ENCODE measurements around the gene EVA1B.

The EVA1B gene

DNA sequence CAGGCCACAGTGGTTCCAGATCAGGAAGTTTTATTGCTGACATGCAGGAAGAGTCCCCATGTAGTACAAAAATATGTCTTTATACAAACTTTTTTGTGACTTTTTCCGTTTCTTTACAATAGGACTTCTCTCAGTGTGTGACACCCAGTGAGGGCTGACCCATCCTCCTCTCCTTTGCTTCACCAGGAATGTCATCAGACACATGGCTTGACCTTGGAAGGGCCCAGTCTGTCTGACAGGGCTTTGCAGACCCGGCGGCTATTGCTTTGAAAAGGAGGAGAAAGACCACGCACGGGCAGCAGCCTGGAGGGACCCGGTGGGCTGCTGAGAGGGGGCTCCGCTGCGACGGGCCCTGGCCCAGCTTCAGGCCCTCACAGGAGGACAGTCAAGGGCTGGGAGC, 16.2 kb upstream of the EVA1B start:
- TF ChIP-seq OSR1 (CRISPR knock-in tag; IDR thresholded peaks at IDR 0.05): no peak
- TF ChIP-seq, protein P1, sequence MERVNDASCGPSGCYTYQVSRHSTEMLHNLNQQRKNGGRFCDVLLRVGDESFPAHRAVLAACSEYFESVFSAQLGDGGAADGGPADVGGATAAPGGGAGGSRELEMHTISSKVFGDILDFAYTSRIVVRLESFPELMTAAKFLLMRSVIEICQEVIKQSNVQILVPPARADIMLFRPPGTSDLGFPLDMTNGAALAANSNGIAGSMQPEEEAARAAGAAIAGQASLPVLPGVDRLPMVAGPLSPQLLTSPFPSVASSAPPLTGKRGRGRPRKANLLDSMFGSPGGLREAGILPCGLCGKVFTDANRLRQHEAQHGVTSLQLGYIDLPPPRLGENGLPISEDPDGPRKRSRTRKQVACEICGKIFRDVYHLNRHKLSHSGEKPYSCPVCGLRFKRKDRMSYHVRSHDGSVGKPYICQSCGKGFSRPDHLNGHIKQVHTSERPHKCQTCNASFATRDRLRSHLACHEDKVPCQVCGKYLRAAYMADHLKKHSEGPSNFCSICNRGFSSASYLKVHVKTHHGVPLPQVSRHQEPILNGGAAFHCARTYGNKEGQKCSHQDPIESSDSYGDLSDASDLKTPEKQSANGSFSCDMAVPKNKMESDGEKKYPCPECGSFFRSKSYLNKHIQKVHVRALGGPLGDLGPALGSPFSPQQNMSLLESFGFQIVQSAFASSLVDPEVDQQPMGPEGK (CRISPR knock-in tag; IDR thresholded peaks at IDR 0.05; ENCODE audit: borderline replicate concordance): no peak
- no peak for TF ChIP-seq PPARA (CRISPR knock-in tag; IDR thresholded peaks at IDR 0.05; ENCODE audit: borderline replicate concordance)
- no peak for TF ChIP-seq ISL1 (CRISPR knock-in tag; IDR thresholded peaks at IDR 0.05)
- TF ChIP-seq BACH2 (CRISPR knock-in tag; IDR thresholded peaks at IDR 0.05; ENCODE audit: borderline replicate concordance): no peak
- no peak for TF ChIP-seq TOX (CRISPR knock-in tag; IDR thresholded peaks at IDR 0.05; ENCODE audit: borderline replicate concordance)
- no peak for TF ChIP-seq ARNTL (CRISPR knock-in tag; IDR thresholded peaks at IDR 0.05; ENCODE audit: borderline replicate concordance, low read depth)
- TF ChIP-seq, protein P2, sequence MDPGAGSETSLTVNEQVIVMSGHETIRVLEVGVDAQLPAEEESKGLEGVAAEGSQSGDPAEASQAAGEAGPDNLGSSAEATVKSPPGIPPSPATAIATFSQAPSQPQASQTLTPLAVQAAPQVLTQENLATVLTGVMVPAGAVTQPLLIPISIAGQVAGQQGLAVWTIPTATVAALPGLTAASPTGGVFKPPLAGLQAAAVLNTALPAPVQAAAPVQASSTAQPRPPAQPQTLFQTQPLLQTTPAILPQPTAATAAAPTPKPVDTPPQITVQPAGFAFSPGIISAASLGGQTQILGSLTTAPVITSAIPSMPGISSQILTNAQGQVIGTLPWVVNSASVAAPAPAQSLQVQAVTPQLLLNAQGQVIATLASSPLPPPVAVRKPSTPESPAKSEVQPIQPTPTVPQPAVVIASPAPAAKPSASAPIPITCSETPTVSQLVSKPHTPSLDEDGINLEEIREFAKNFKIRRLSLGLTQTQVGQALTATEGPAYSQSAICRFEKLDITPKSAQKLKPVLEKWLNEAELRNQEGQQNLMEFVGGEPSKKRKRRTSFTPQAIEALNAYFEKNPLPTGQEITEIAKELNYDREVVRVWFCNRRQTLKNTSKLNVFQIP (CRISPR knock-in tag; IDR thresholded peaks at IDR 0.05; ENCODE audit: borderline replicate concordance, low read depth): no peak
- TF ChIP-seq, protein P3, sequence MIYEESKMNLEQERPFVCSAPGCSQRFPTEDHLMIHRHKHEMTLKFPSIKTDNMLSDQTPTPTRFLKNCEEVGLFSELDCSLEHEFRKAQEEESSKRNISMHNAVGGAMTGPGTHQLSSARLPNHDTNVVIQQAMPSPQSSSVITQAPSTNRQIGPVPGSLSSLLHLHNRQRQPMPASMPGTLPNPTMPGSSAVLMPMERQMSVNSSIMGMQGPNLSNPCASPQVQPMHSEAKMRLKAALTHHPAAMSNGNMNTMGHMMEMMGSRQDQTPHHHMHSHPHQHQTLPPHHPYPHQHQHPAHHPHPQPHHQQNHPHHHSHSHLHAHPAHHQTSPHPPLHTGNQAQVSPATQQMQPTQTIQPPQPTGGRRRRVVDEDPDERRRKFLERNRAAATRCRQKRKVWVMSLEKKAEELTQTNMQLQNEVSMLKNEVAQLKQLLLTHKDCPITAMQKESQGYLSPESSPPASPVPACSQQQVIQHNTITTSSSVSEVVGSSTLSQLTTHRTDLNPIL (CRISPR knock-in tag; IDR thresholded peaks at IDR 0.05; ENCODE audit: low read depth): no peak
- no peak for TF ChIP-seq SNAI2 (CRISPR knock-in tag; IDR thresholded peaks at IDR 0.05)
- no peak for TF ChIP-seq ESRRG (CRISPR knock-in tag; IDR thresholded peaks at IDR 0.05)
- no peak for ATAC-seq

DNA sequence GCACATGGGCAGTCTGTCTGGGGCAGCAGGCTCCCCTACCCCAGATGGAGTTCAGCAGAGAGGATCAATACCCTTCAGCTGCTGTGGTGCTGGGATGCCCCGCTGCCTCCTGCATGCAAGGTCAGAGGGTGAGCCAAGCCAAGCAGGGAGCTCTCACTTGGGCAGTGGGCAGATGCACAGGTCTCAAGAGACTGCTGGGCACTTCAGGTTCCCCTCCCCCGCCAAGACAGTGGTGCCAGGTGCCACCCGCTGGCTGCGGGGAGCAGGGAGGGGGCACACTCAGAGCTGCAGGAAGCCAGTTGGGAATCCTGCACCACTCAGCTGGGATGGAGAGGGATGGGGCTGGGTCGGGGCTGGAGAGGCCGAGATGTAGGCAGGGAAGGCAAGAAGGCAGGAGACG, 15.8 kb upstream of the EVA1B start:
- TF ChIP-seq ESRRG (CRISPR knock-in tag; IDR thresholded peaks at IDR 0.05) (no peak), ISL1 (CRISPR knock-in tag; IDR thresholded peaks at IDR 0.05) (no peak), TOX (CRISPR knock-in tag; IDR thresholded peaks at IDR 0.05; ENCODE audit: borderline replicate concordance) (no peak), ZFP3 (CRISPR knock-in tag; IDR thresholded peaks at IDR 0.05) (no peak), CSDC2 (CRISPR knock-in tag; IDR thresholded peaks at IDR 0.05) (no peak), ZNF565 (CRISPR knock-in tag; conservative IDR thresholded peaks at IDR 0.05; ENCODE audit: low read depth) (no peak), RARB (CRISPR knock-in tag; IDR thresholded peaks at IDR 0.05) (no peak), ARNTL (CRISPR knock-in tag; IDR thresholded peaks at IDR 0.05; ENCODE audit: borderline replicate concordance, low read depth) (no peak), PPARA (CRISPR knock-in tag; IDR thresholded peaks at IDR 0.05; ENCODE audit: borderline replicate concordance) (no peak), ZNF70 (CRISPR knock-in tag; IDR thresholded peaks at IDR 0.05) (no peak), SNAI2 (CRISPR knock-in tag; IDR thresholded peaks at IDR 0.05) (no peak), ZNF8 (CRISPR knock-in tag; IDR thresholded peaks at IDR 0.05) (no peak), BACH2 (CRISPR knock-in tag; IDR thresholded peaks at IDR 0.05; ENCODE audit: borderline replicate concordance) (no peak), TCF4 (CRISPR knock-in tag; IDR thresholded peaks at IDR 0.05; ENCODE audit: borderline replicate concordance) (no peak), OSR1 (CRISPR knock-in tag; IDR thresholded peaks at IDR 0.05) (no peak)
- TF ChIP-seq, protein P1 (CRISPR knock-in tag; IDR thresholded peaks at IDR 0.05; ENCODE audit: borderline replicate concordance): no peak
- TF ChIP-seq, protein P4, sequence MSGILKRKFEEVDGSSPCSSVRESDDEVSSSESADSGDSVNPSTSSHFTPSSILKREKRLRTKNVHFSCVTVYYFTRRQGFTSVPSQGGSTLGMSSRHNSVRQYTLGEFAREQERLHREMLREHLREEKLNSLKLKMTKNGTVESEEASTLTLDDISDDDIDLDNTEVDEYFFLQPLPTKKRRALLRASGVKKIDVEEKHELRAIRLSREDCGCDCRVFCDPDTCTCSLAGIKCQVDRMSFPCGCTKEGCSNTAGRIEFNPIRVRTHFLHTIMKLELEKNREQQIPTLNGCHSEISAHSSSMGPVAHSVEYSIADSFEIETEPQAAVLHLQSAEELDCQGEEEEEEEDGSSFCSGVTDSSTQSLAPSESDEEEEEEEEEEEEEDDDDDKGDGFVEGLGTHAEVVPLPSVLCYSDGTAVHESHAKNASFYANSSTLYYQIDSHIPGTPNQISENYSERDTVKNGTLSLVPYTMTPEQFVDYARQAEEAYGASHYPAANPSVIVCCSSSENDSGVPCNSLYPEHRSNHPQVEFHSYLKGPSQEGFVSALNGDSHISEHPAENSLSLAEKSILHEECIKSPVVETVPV (CRISPR knock-in tag; IDR thresholded peaks at IDR 0.05): no peak
- TF ChIP-seq, protein P2 (CRISPR knock-in tag; IDR thresholded peaks at IDR 0.05; ENCODE audit: borderline replicate concordance, low read depth): no peak
- TF ChIP-seq, protein P5, sequence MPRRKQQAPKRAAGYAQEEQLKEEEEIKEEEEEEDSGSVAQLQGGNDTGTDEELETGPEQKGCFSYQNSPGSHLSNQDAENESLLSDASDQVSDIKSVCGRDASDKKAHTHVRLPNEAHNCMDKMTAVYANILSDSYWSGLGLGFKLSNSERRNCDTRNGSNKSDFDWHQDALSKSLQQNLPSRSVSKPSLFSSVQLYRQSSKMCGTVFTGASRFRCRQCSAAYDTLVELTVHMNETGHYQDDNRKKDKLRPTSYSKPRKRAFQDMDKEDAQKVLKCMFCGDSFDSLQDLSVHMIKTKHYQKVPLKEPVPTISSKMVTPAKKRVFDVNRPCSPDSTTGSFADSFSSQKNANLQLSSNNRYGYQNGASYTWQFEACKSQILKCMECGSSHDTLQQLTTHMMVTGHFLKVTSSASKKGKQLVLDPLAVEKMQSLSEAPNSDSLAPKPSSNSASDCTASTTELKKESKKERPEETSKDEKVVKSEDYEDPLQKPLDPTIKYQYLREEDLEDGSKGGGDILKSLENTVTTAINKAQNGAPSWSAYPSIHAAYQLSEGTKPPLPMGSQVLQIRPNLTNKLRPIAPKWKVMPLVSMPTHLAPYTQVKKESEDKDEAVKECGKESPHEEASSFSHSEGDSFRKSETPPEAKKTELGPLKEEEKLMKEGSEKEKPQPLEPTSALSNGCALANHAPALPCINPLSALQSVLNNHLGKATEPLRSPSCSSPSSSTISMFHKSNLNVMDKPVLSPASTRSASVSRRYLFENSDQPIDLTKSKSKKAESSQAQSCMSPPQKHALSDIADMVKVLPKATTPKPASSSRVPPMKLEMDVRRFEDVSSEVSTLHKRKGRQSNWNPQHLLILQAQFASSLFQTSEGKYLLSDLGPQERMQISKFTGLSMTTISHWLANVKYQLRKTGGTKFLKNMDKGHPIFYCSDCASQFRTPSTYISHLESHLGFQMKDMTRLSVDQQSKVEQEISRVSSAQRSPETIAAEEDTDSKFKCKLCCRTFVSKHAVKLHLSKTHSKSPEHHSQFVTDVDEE (CRISPR knock-in tag; IDR thresholded peaks at IDR 0.05): no peak
- TF ChIP-seq, protein P3 (CRISPR knock-in tag; IDR thresholded peaks at IDR 0.05; ENCODE audit: low read depth): no peak
- no peak for ATAC-seq

Measured in SK-N-SH treated with all-trans-retinoic acid at 6 μM for 48 hours (cell line).